A549 (cell line): ENCODE measurements around the gene ZNF521. TPM values are rescaled to one million over a fixed set of nuclear protein-coding genes. Genes with fewer than 3 reads are reported as not detected.

Experiments used
- ATAC-seq, 2 experiments: fragments of 200-7000 bp in 1 of 2; fragments of >200 bp in 1 of 2; cut with Nextera tagmentation in 1 of 2; cut with Tn5 transposase in 1 of 2; 3 replicates each; pipeline versions ENCODE4 v1.8.0 to v1.9.1; 2018 to 2020; ENCODE audit warnings: mild to moderate bottlenecking in 1 of 2, moderate library complexity in 1 of 2
- CTCF ChIA-PET: fragments of 300-600 bp; sonication (Branson Sonifier 250); formaldehyde crosslinking; extraction: SDS; loops from one replicate; lab custom pipeline; 2021; ENCODE audit warnings: antibody characterized with exemption, inconsistent platforms; lab: Yijun Ruan, JAX
- POLR2A ChIA-PET: fragments of 350-600 bp; formaldehyde crosslinking; extraction: SDS; loops from one replicate; lab custom pipeline; 2021; ENCODE audit warnings: antibody characterized with exemption, inconsistent platforms; lab: Yijun Ruan, JAX
- DNase-seq, 2 experiments: peaks; one replicate each; pipeline versions ENCODE4 v3.0.0 to v3.0.0-alpha.2; 2011 to 2016; ENCODE audit warnings: low read depth in 1 of 2, low spot score in 1 of 2
- FAIRE-seq: peaks from 2 replicates; lab custom pipeline; 2011; peaks lifted over from hg19 to GRCh38; lab: Jason Lieb, UNC
- H3K27ac ChIP-seq, 2 experiments: fragments of >200 bp; sonication (Bioruptor Twin); formaldehyde crosslinking; 3 replicates each; pipeline ENCODE4 v1.5.1; 2016 to 2017
- H3K4me1 ChIP-seq: fragments of >200 bp; sonication (Bioruptor Twin); formaldehyde crosslinking; 3 replicates; pipeline ENCODE4 v1.6.1; 2016
- H3K4me2 ChIP-seq: fragments of >200 bp; sonication (Bioruptor Twin); formaldehyde crosslinking; 3 replicates; pipeline ENCODE4 v1.6.1; 2016
- H3K4me3 ChIP-seq: fragments of >200 bp; sonication (Bioruptor Twin); formaldehyde crosslinking; 3 replicates; pipeline ENCODE4 v1.5.1; 2016
- H3K9me3 ChIP-seq: fragments of >200 bp; sonication (Bioruptor Twin); formaldehyde crosslinking; 3 replicates; pipeline ENCODE4 v1.6.1; 2016
- BCL3 ChIP-seq: fragments of >200 bp; sonication (Bioruptor Twin); formaldehyde crosslinking; IDR thresholded peaks from 3 replicates; pipeline ENCODE4 v1.6.1; 2016
- BHLHE40 ChIP-seq: IDR thresholded peaks from 2 replicates; pipeline ENCODE4 v1.6.1; 2012; ENCODE audit warnings: low read depth, low read length, inconsistent platforms
- CHD2 ChIP-seq: fragments of 150-350 bp; IDR thresholded peaks from 2 replicates; pipeline ENCODE4 v1.6.1; 2014; ENCODE audit warnings: low read length; ENCODE audit not compliant: partially characterized antibody
- CHD4 ChIP-seq: fragments of 200-600 bp; sonication (generic); IDR thresholded peaks from 2 replicates; pipeline ENCODE4 v1.6.1; 2016; ENCODE audit warnings: antibody characterized with exemption, mild to moderate bottlenecking, borderline replicate concordance
- CTCF ChIP-seq: fragments of >200 bp; sonication (Bioruptor Twin); formaldehyde crosslinking; IDR thresholded peaks from 3 replicates; pipeline ENCODE4 v1.5.1; 2016
- E2F6 ChIP-seq: IDR thresholded peaks from 2 replicates; pipeline ENCODE4 v1.6.1; 2012; ENCODE audit warnings: low read depth, borderline replicate concordance
- EHMT2 ChIP-seq: fragments of 200-600 bp; sonication (generic); IDR thresholded peaks from 2 replicates; pipeline ENCODE4 v1.6.1; 2016; ENCODE audit warnings: antibody characterized with exemption, low read depth, mild to moderate bottlenecking, moderate library complexity
- FOSB ChIP-seq: fragments of 250-450 bp; sonication (Bioruptor Pico); IDR thresholded peaks from 2 replicates; pipeline ENCODE4 v1.5.0; 2020; ENCODE audit warnings: mild to moderate bottlenecking, moderate library complexity
- HEYL ChIP-seq: fragments of 250-450 bp; sonication (Bioruptor Pico); IDR thresholded peaks from 2 replicates; pipeline ENCODE4 v1.8.0; 2021; ENCODE audit warnings: mild to moderate bottlenecking, moderate library complexity
- HMGXB4 ChIP-seq: fragments of 250-450 bp; sonication (Bioruptor Pico); IDR thresholded peaks from 2 replicates; pipeline ENCODE4 v1.5.0; 2021; ENCODE audit warnings: mild to moderate bottlenecking, moderate library complexity, borderline replicate concordance
- KDM1A ChIP-seq: fragments of 200-600 bp; sonication (generic); IDR thresholded peaks from 2 replicates; pipeline ENCODE4 v1.6.1; 2016; ENCODE audit warnings: low read depth, mild to moderate bottlenecking
- MAFK ChIP-seq: fragments of 450-650 bp; IDR thresholded peaks from 2 replicates; pipeline ENCODE4 v1.6.1; 2014; ENCODE audit not compliant: partially characterized antibody
- MAX ChIP-seq: IDR thresholded peaks from 2 replicates; pipeline ENCODE4 v1.6.1; 2012
- NFE2L2 ChIP-seq: fragments of 150-350 bp; conservative IDR thresholded peaks from 2 replicates; pipeline ENCODE4 v1.6.1; 2014; ENCODE audit warnings: low read length
- NPAS2 ChIP-seq: fragments of 250-450 bp; sonication (Bioruptor Pico); IDR thresholded peaks from 2 replicates; pipeline ENCODE4 v1.8.0; 2022; ENCODE audit warnings: mild to moderate bottlenecking, moderate library complexity, borderline replicate concordance
- PHF8 ChIP-seq: fragments of 200-600 bp; sonication (generic); IDR thresholded peaks from 2 replicates; pipeline ENCODE4 v1.6.1; 2016; ENCODE audit warnings: low read depth, mild to moderate bottlenecking, antibody characterized with exemption, moderate library complexity, borderline replicate concordance
- POLR2AphosphoS2 ChIP-seq: conservative IDR thresholded peaks from 2 replicates; pipeline ENCODE4 v1.6.1; 2012; ENCODE audit warnings: low read length, improper control_type of control experiment, inconsistent platforms
- RFX5 ChIP-seq: fragments of 450-650 bp; IDR thresholded peaks from 2 replicates; pipeline ENCODE4 v1.7.1; 2014; ENCODE audit warnings: antibody characterized with exemption, mild to moderate bottlenecking, moderate library complexity
- RNF2 ChIP-seq: fragments of 200-600 bp; sonication (generic); IDR thresholded peaks from 2 replicates; pipeline ENCODE4 v1.6.1; 2016; ENCODE audit warnings: low read depth, mild to moderate bottlenecking, antibody characterized with exemption, moderate library complexity, borderline replicate concordance
- SREBF2 ChIP-seq: fragments of 450-650 bp; IDR thresholded peaks from 2 replicates; pipeline ENCODE4 v1.6.1; 2014; ENCODE audit warnings: mild to moderate bottlenecking, moderate library complexity
- TFCP2L1 ChIP-seq: fragments of 250-450 bp; sonication (Bioruptor Pico); IDR thresholded peaks from 2 replicates; pipeline ENCODE4 v1.5.0; 2021; ENCODE audit warnings: mild to moderate bottlenecking
- ZNF302 ChIP-seq: fragments of 250-450 bp; sonication (Bioruptor Pico); IDR thresholded peaks from 2 replicates; pipeline ENCODE4 v1.9.0; 2021; ENCODE audit warnings: inconsistent platforms, mild to moderate bottlenecking, moderate library complexity
- WGBS: methylation state at CpG from one replicate; pipeline ENCODE4 v1.1.6; 2017; ENCODE audit errors: missing lambda C conversion rate; 5-methylcytosine and 5-hydroxymethylcytosine counted together
- polyA plus RNA-seq, 4 experiments: library from polyadenylated mRNA; depleted of rRNA in 3 of 4; stranded (reverse); fragments of >200 nt; fragmentation: RNase III in 1 of 4; extraction: RNeasy Plus Mini Kit Qiagen cat#74134 plus additional on column Dnase treatment in 1 of 4; gene quantifications; 2 replicates in 3 of 4; 3 replicates in 1 of 4; pipeline ENCODE4 v1.2.3, GENCODE V29; 2011 to 2017

Gene ZNF521
- polyA plus RNA-seq, 2 of the 4 experiments (the other 2 are of a cell fraction): not detected

GRCh38 chr18:25186871-25187270 is 165.1 kb downstream of the ZNF521 start:
- 12% methylated on average over 4 of the region's 4 CpGs for WGBS

GRCh38 chr18:25181993-25182392 is 170.0 kb downstream of the ZNF521 start:
- WGBS: 61% methylated on average over 2 of the region's 2 CpGs
- no peaks in the 10 kb centered on the region for H3K4me1 ChIP-seq
- no peak overlapping the region for H3K4me2 ChIP-seq
- no peak overlapping the region for H3K27ac ChIP-seq
- TF ChIP-seq TFCP2L1 (CRISPR knock-in tag): no peak
- TF ChIP-seq CHD4: no peak
- no peak for TF ChIP-seq NPAS2 (CRISPR knock-in tag)
- ChIA-PET POLR2A (no interaction called here), CTCF (no interaction called here)
- ATAC-seq (no peak), FAIRE-seq (no peak), DNase-seq (no peak)
- H3K9me3 ChIP-seq: no peaks in the 10 kb centered on the region
- H3K4me3 ChIP-seq: no peak overlapping the region

More at GRCh38 chr18:25186871-25187270, 165.1 kb downstream of the ZNF521 start:
- Histone ChIP-seq H3K4me1 (no peaks in the 10 kb centered on the region), H3K9me3 (no peaks in the 10 kb centered on the region), H3K27ac (no peak overlapping the region), H3K4me2 (no peak overlapping the region), H3K4me3 (no peak overlapping the region)
- FAIRE-seq: no peak
- no peak for DNase-seq
- no peak for ATAC-seq
- no peak for TF ChIP-seq TFCP2L1 (CRISPR knock-in tag)
- TF ChIP-seq BHLHE40: no peak
- no peak for TF ChIP-seq ZNF302
- no peak for TF ChIP-seq FOSB (CRISPR knock-in tag)
- TF ChIP-seq POLR2AphosphoS2: no peak
- no peak for TF ChIP-seq CHD4
- TF ChIP-seq SREBF2: no peak
- TF ChIP-seq EHMT2: no peak
- no peak for TF ChIP-seq MAX
- no peak for TF ChIP-seq RNF2
- no peak for TF ChIP-seq MAFK
- TF ChIP-seq RFX5: no peak
- no peak for TF ChIP-seq CTCF
- no peak for TF ChIP-seq CHD2
- TF ChIP-seq BCL3: no peak
- TF ChIP-seq PHF8: no peak
- no peak for TF ChIP-seq E2F6
- TF ChIP-seq HEYL (CRISPR knock-in tag): no peak
- CTCF ChIA-PET: no interaction called here
- POLR2A ChIA-PET: no interaction called here

GRCh38 chr18:25181581-25181980 is 170.4 kb downstream of the ZNF521 start:
- DNase-seq (no peak), FAIRE-seq (no peak), ATAC-seq (no peak)
- no peak for TF ChIP-seq KDM1A
- TF ChIP-seq NFE2L2: no peak
- no peak for TF ChIP-seq HMGXB4 (CRISPR knock-in tag)
- 2% methylated on average over 3 of the region's 3 CpGs for WGBS
- POLR2A ChIA-PET: no interaction called here
- Histone ChIP-seq H3K9me3 (no peaks in the 10 kb centered on the region), H3K4me3 (no peak overlapping the region), H3K4me1 (no peaks in the 10 kb centered on the region), H3K4me2 (no peak overlapping the region), H3K27ac (no peak overlapping the region)
- CTCF ChIA-PET: no interaction called here
